CD4-positive, alpha-beta T cell (primary cell): ENCODE data around the gene GPR119. TPM values are rescaled to one million over a fixed set of nuclear protein-coding genes. Genes with fewer than 3 reads are reported as not detected.

Source experiments
- ATAC-seq: fragments of 200-7000 bp; cut with Tn5 transposase; one replicate; pipeline ENCODE4 v1.10.0; 2022; ENCODE audit warnings: mild to moderate bottlenecking; ENCODE audit not compliant: poor library complexity
- CTCF ChIA-PET: fragments of 350-600 bp; sonication (Branson Sonifier 250); formaldehyde crosslinking; loops from one replicate; lab custom pipeline; 2021; ENCODE audit warnings: antibody characterized with exemption, inconsistent platforms; lab: Charles Lee
- POLR2A ChIA-PET: fragments of 350-600 bp; sonication (Branson Sonifier 250); formaldehyde crosslinking; loops from one replicate; lab custom pipeline; 2021; ENCODE audit warnings: antibody characterized with exemption, inconsistent platforms; lab: Charles Lee
- DNase-seq, 14 experiments: peaks; one replicate each; pipeline ENCODE4 v3.0.0-alpha.2; 2013 to 2020; ENCODE audit warnings: mixed read lengths in 2 of 14
- H3K27ac ChIP-seq, 2 donors: one replicate each; pipeline versions ENCODE4 v1.5.1 to v1.7.0; 2013; ENCODE audit warnings: low read length in 2 of 2, low read depth in 1 of 2, mild to moderate bottlenecking in 1 of 2
- H3K27me3 ChIP-seq, 2 experiments: 1 replicate in 1 of 2; 2 replicates in 1 of 2; pipeline versions ENCODE4 v1.6.1 to v1.7.0; 2013; ENCODE audit warnings: low read length in 2 of 2, control low read depth in 1 of 2, mild to moderate bottlenecking in 1 of 2, moderate library complexity in 1 of 2; ENCODE audit not compliant: insufficient read depth in 2 of 2, control insufficient read depth in 1 of 2
- H3K36me3 ChIP-seq: one replicate; pipeline ENCODE4 v1.6.1; 2013; ENCODE audit warnings: low read length, control low read depth; ENCODE audit not compliant: insufficient read depth
- H3K4me1 ChIP-seq: one replicate; pipeline ENCODE4 v1.6.1; 2013; ENCODE audit warnings: low read length, control low read depth; ENCODE audit not compliant: insufficient read depth
- H3K4me3 ChIP-seq: one replicate; pipeline ENCODE4 v1.5.1; 2013; ENCODE audit warnings: mild to moderate bottlenecking, low read length, moderate library complexity
- H3K9me3 ChIP-seq, 2 experiments: 1 replicate in 1 of 2; 2 replicates in 1 of 2; pipeline versions ENCODE4 v1.6.1 to v1.7.0; 2013; ENCODE audit warnings: low read length in 2 of 2, mild to moderate bottlenecking in 2 of 2, control low read depth in 1 of 2, moderate library complexity in 1 of 2; ENCODE audit not compliant: control insufficient read depth in 1 of 2, insufficient read depth in 1 of 2
- H3K27ac Mint-ChIP-seq: one replicate; pipeline ENCODE4 v1.8.0; 2020; ENCODE audit warnings: mixed read lengths
- H3K27me3 Mint-ChIP-seq: one replicate; pipeline ENCODE4 v1.8.0; 2021; ENCODE audit warnings: mixed read lengths
- H3K36me3 Mint-ChIP-seq: one replicate; pipeline ENCODE4 v1.8.0; 2021; ENCODE audit warnings: low read depth, mixed read lengths
- H3K4me1 Mint-ChIP-seq: one replicate; pipeline ENCODE4 v1.8.0; 2021; ENCODE audit warnings: low read depth, mixed read lengths
- H3K4me3 Mint-ChIP-seq: one replicate; pipeline ENCODE4 v1.8.0; 2020; ENCODE audit warnings: mild to moderate bottlenecking, mixed read lengths
- H3K9me3 Mint-ChIP-seq: one replicate; pipeline ENCODE4 v1.8.0; 2020; ENCODE audit warnings: mixed read lengths
- CTCF ChIP-seq: fragments of 200-600 bp; IDR thresholded peaks from one replicate; pipeline ENCODE4 v1.8.0; 2022; ENCODE audit warnings: antibody characterized with exemption, mild to moderate bottlenecking
- intact Hi-C, 2 experiments: fragments of 100-400 bp; cut with DNase I in 1 of 2; cut with micrococcal nuclease in 1 of 2; formaldehyde crosslinking; loops; one replicate each; pipeline versions ENCODE4 v1.15.1 to v1.9.0; 2023 to 2025; cut with DNase I, micrococcal nuclease
- total RNA-seq, 174 experiments: library from RNA in 2 of 174; stranded (reverse) in 2 of 174; gene quantifications; one replicate each; pipeline ENCODE4 v1.2.3 and lab custom pipeline; 2021 to 2026

The GPR119 gene
- total RNA-seq, 2 experiments from 2014 or later, result not detected

GRCh38 chrX:130418740-130419139, 33.3 kb upstream of the GPR119 start:
- DNase-seq (no peak), ATAC-seq (no peak)
- intact Hi-C loops, result no loop called here

GRCh38 chrX:130418066-130418465, 32.6 kb upstream of the GPR119 start:
- TF ChIP-seq CTCF, result no peak
- H3K27me3 Mint-ChIP-seq, result no peaks in the 10 kb centered on the region
- H3K36me3 ChIP-seq, result peaks cover 4% of the 10 kb centered on the region

More at GRCh38 chrX:130418740-130419139, 33.3 kb upstream of the GPR119 start:
- Mint-ChIP-seq H3K36me3 (peaks cover 8% of the 10 kb centered on the region), H3K4me3 (no peak overlapping the region), H3K27me3 (no peaks in the 10 kb centered on the region), H3K4me1 (no peaks in the 10 kb centered on the region), H3K27ac (no peak overlapping the region), H3K9me3 (no peaks in the 10 kb centered on the region)
- Histone ChIP-seq H3K27ac (no peak overlapping the region), H3K36me3 (peaks cover 4% of the 10 kb centered on the region), H3K9me3 (no peaks in the 10 kb centered on the region), H3K4me3 (no peak overlapping the region), H3K27me3 (no peaks in the 10 kb centered on the region), H3K4me1 (no peaks in the 10 kb centered on the region)
- ChIA-PET POLR2A (no interaction called here), CTCF (no interaction called here)
- no peak for TF ChIP-seq CTCF

DNA sequence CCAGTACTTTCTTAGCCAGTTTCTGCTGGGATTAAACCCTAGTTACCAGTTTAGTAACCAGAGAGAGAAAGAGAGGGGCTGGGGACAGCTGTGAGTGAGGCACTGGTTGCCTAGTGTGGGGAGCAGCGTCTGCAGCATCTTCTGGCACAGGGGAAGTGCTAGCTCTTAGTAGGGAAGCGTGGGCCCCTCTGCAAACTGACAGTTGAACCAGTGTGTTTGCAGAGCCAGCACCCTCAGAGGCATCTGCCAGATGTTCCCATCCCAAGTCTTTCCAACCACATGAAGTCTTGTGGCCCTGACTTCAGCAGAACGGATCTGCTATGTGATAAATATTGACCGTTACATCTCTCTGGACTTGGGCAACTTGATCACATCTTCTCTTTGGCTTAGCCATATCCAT, 31.3 kb upstream of the GPR119 start:
- no peaks in the 10 kb centered on the region for H3K27me3 Mint-ChIP-seq
- H3K27ac ChIP-seq, result no peak overlapping the region
- H3K4me1 Mint-ChIP-seq, result no peaks in the 10 kb centered on the region
- ChIA-PET CTCF (no interaction called here), POLR2A (no interaction called here)
- no peaks in the 10 kb centered on the region for H3K27me3 ChIP-seq
- TF ChIP-seq CTCF, result no peak
- H3K9me3 ChIP-seq, result no peaks in the 10 kb centered on the region
- ATAC-seq, result no peak
- no peaks in the 10 kb centered on the region for H3K9me3 Mint-ChIP-seq
- no peak overlapping the region for H3K4me3 ChIP-seq
- H3K36me3 ChIP-seq, result peaks cover 9% of the 10 kb centered on the region
- H3K36me3 Mint-ChIP-seq, result peaks cover 13% of the 10 kb centered on the region
- no peaks in the 10 kb centered on the region for H3K4me1 ChIP-seq
- no peak overlapping the region for H3K27ac Mint-ChIP-seq
- DNase-seq, result no peak
- intact Hi-C loops, result no loop called here
- no peak overlapping the region for H3K4me3 Mint-ChIP-seq

More at GRCh38 chrX:130418066-130418465, 32.6 kb upstream of the GPR119 start:
- DNase-seq (no peak), ATAC-seq (no peak)
- Histone ChIP-seq H3K27me3 (no peaks in the 10 kb centered on the region), H3K4me3 (no peak overlapping the region), H3K27ac (no peak overlapping the region), H3K4me1 (no peaks in the 10 kb centered on the region), H3K9me3 (no peaks in the 10 kb centered on the region)
- H3K27ac Mint-ChIP-seq, result no peak overlapping the region
- peaks cover 8% of the 10 kb centered on the region for H3K36me3 Mint-ChIP-seq
- ChIA-PET CTCF (no interaction called here), POLR2A (no interaction called here)
- H3K4me1 Mint-ChIP-seq, result no peaks in the 10 kb centered on the region
- intact Hi-C loops, result no loop called here
- no peaks in the 10 kb centered on the region for H3K9me3 Mint-ChIP-seq
- H3K4me3 Mint-ChIP-seq, result no peak overlapping the region
